Activated CD4-positive, alpha-beta T cell treated with anti-CD3 and anti-CD28 coated beads, Interleukin-10, Interleukin-2, amounts not matched to agents 100 ng/mL and 50 ng/mL, durations not matched to agents 16 hours and 8 hours (primary cell): ENCODE measurements around the gene CACNB2.
"Not testable (repeated sequence)": the region's sequence is repeated elsewhere in the genome, so short reads cannot be mapped to it uniquely, and the experiment has no call there.

Experiments used
- DNase-seq: peaks from one replicate; pipeline ENCODE4 v3.0.0-alpha.2; 2020

CACNB2 gene

GRCh38 chr10:18203471-18203870 is 63.2 kb downstream of the CACNB2 start:
- DNase-seq: no peak

GRCh38 chr10:18204039-18204835 is 64.0 kb downstream of the CACNB2 start:
- DNase-seq: peak; percentile 2

GRCh38 chr10:18205098-18205834 is 65.0 kb downstream of the CACNB2 start:
- DNase-seq: no peak

DNA sequence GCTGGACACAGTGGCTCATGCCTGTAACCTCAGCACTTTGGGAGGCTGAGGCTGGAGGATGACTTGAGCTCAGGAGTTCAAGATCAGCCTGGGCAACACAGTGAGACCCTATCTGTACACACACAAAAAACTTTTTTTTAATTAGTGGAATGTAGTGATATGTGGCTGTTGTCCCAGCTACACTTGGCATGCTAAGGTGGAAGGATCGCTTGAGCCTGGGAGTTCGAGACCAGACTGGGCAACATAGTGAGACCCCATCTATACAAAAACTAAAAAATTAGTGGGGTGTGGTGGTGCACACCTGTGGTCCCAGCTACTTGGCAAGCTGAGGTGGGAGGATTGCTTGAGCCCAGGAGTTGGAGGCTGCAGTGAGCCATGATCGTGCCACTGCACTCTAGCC is 68.0 kb downstream of the CACNB2 start:
- DNase-seq: not testable (repeated sequence)

- no peak for DNase-seq
Observed at GRCh38 chr10:18209241-18209640, 69.0 kb downstream of the CACNB2 start.

- no peak for DNase-seq
Observed at GRCh38 chr10:18210711-18211110, 70.5 kb downstream of the CACNB2 start.

DNA sequence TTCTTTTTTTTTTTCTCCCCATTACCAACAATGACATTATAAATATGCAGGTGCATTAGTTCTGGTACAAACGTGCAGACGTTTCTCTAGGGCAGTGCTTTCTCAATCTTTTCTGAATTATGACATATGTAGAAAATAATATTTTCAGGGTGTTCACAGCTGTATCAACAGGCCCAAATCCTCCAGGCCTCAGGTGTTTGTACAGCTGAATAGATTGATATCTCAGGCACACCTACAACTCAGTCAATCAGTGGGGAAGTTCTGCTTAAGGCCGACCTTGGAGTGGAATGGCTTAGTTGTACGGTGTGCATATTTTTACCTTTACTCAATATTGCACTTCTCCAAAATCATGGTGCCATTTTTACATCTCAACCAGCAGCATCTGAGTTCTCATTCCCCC is 71.6 kb downstream of the CACNB2 start:
- no peak for DNase-seq

GRCh38 chr10:18213271-18213670 is 73.0 kb downstream of the CACNB2 start:
- DNase-seq: no peak

DNA sequence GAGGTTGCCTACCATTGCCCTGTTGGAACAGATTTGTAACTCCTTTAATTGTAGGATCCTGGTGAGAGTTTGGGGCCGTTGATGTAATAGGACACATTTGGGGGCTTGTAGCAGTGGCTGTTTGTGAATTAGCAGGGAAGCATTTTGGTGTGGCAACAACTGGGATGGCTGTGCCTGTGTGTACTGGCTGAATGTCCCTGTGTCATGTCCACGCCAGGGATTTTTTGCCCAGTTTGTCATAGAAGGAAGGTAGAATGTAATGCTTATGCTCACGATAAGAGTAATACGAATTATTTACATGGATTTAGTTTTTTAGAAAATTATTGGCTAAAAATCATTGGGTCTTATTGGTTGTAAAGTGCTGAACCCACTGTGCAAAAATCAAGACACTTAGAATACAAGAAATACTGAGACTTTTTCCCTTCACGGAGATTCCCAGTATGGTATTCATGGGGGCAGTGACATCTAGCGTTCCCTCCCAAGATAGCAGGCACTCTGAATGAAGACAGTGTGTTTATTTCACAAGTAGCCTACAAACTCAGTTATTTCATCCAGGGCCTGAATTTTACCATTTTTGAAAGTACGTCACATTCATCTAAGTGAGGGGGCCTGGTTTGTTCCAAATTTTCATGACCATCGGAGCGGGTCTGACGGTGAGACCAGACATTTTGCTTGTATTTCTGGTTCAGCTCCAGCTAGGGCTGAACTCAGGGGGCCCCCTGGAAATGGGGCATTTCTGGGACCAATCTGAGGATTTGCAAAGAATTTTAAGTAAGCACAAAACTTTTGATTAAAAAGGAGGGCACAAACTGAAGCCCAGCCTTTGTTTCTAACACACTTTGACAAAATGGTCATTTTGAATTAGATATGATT is 74.7 kb downstream of the CACNB2 start:
- peak; percentile 39 for DNase-seq

DNA sequence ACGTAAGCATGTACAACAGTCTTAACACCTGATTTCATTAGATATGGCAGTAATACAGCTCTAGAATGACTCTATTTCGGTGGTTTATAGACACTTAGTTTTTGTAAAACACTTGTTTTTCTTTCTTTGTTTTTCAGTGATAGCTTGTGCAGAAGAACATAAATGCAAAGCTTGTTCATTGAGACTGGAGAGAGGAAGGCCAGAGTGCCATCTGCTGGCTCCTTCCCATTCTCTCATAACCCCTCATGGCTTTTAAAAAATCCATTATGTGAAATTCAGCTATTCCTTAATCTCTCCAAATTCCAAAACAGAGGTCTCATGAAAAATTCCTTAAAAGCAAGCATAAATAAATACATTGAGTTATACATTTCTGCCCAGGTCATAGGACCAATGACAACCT is 76.3 kb downstream of the CACNB2 start:
- no peak for DNase-seq

DNA sequence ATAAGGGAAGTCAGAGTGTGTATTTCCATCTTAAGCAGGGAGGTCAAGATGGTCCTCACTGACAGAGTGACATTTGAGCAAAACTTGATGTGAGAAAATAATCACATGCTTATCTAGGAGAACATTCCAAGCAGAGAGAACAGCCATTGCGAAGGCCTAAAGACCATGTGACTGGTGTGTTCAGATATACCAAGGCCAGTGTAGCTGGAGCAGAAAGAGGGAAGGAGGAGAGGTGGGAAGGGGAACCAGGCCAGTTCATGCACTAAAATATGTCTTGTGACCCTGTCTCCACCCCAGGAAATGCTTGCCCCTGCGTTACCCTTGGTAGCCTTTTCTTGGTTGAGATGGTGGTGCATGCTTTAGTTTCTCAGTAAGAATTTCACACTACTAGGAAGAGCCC is 77.4 kb downstream of the CACNB2 start:
- no peak for DNase-seq

GRCh38 chr10:18219146-18219545 is 78.9 kb downstream of the CACNB2 start:
- DNase-seq: no peak

GRCh38 chr10:18221123-18221522 is 80.9 kb downstream of the CACNB2 start:
- no peak for DNase-seq

DNA sequence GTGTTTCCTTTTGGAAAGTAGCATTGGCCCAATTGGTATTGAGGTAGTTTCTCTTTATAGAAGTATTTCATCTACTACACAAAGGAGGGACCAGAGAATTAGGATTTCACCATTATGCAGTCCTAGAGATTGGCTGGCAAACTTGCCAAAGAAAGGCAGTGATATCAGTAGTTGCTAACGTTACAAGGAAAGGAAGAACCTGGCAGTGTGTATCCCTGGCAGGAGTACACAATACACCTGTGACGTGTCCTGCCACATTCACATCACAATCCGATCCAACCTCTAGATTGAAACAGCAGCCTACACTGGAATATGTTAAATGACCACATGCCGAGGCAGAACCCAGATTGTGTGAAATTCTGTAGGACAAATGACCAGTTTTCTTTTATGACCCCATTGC is 81.7 kb downstream of the CACNB2 start:
- no peak for DNase-seq

GRCh38 chr10:18222866-18223265 is 82.6 kb downstream of the CACNB2 start:
- peak; percentile 8 for DNase-seq

DNA sequence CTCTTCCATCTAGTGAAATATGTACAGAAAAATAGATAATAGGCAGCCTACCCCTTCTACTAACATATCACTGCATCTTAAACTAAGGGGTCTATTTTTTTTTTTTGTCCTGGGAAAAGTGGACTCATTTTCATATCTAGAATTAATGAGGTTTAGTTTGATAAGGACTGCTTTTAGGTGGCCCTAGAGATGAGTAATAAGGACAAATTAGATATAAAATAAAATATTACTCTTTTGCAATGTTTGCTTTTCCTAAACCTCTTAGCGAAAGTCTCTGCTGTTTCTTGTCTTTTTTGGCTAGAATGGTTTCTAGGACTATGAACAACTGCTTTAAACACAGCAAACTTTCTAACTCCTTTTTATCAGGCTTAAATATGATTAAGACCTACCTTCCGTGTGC is 83.7 kb downstream of the CACNB2 start:
- DNase-seq: no peak

DNA sequence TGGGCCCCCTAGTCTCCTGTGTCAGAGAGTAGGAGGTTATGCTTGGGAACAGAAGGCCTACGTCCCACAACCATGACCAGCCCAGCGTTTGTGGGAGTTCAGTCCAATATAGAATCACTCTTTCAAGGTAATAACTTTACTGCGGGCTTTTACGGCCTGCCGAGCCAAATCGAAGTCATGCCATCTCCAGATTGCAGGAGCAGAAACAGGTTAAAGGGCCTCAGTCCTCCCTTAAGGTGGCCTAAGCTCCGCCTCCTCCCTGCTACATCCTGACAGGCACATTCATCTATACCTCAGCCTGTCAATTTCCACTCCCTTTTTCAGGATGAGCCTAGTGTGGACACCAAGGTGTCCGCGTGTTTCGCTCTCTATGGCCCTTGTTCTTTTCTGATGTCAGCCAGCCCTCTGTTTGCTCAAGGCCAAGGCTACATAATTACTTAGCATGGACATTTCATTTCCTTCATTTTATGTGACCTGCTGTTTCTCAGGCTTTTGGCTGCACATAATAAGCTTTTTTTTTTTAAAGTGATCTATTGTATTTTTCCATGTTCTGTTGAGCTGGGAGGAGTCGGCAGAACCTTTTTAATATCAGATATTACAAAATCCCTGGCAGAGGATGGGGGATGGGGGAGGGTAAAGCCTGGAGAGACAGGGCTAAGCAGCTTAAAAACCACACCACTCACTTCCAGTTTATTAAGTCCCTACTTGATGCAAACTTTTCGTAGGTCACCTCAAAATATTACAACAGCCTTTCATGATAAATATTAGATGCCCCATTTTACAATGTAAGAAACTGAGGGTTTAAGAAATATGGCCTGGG is 84.6 kb downstream of the CACNB2 start:
- DNase-seq: no peak

GRCh38 chr10:18226336-18226735 is 86.1 kb downstream of the CACNB2 start:
- no peak for DNase-seq

DNA sequence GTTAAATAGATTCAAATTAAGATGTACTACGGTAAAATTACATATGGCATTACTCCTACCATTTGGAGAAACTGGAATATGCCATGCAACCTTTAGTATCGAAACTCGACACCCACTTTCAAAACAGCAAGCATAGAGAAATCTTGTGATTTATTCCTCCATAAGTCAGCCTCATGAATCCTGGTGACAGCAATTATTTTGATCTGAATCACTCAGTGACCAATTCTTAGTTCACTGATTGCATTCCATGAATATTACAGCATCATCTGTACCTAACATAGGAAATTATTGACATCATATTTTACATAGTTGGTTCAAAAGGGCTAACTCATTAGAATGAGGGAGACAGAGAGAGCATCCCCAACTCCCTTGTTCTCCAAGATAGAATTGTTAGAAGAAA is 89.6 kb downstream of the CACNB2 start:
- no peak for DNase-seq

DNA sequence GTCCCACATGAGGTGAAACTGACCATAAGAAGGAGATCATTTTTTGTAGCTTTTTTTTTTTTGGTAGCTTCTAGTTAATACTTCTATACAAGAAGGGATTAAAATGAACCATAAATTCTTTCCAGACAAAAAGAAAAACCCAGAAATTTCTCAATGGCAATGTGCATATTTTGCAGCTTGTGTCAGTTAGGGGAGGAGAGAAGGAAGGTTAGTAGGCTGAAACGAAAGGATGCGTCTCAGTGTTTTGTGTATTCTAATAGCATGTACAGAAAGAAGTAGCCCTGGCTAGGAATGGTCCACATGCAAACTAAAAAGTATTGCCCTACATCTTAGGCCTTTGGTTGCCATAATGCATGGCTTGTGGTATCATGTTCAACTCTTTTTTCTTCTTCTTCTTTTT is 90.6 kb downstream of the CACNB2 start:
- no peak for DNase-seq

DNA sequence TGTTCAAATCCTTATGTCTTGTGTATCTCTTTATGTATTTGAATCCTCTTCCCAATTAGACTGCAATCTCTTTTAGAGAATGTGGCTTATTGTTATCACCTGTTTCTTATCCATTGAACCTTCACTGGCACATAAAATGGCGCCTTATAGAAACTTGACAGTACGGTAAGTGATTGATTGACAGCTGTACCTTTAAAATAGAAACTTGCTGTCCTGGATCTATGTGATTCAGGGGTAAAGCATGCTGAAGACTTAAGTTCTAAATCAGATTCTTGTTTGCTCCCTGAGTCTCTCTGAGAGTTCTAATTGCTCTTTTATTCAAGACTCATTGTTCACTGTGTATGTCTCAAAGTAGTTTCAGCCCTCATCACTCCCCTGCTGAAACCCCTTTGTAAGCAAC is 91.3 kb downstream of the CACNB2 start:
- DNase-seq: no peak

- DNase-seq: no peak
Observed at GRCh38 chr10:18233775-18234174, 93.6 kb downstream of the CACNB2 start.

DNA sequence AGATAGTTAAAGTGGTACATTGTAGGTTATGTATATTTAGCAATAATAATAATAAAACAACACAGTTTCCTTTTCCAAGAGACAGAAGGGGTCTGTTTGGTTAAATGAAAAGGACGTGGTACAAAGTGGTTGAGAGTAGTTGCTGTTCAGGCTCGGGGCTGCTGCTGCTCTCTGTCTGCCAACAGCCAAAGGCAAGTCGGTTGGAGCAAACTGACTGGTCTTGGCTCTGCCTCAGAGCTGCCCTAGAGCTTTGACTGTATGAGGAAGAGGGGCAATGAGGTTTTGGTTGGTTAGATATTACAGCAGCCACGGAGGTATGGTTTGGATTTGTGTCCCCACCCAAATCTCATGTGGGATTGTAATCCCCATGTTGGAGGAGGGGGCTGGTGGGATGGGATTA is 95.3 kb downstream of the CACNB2 start:
- no peak for DNase-seq
